Panc1 (cell line): ENCODE results near the gene UGT1A8. TPM values are rescaled to one million over a fixed set of nuclear protein-coding genes. Genes with fewer than 3 reads are reported as not detected.

ENCODE experiments used
- ATAC-seq: fragments of 200-7000 bp; cut with Tn5 transposase; 2 replicates; pipeline ENCODE4 v1.9.1; 2020; ENCODE audit warnings: mild to moderate bottlenecking, moderate library complexity
- BruUV-seq: library from RNA; stranded (reverse); fragments of 400-500 nt; replicated peaks from 2 replicates; lab custom pipeline; 2021; lab: Mats Ljungman, UMichigan
- CTCF ChIA-PET: fragments of 300-600 bp; sonication (Branson Sonifier 250); formaldehyde crosslinking; loops from one replicate; lab custom pipeline; 2022; ENCODE audit warnings: antibody characterized with exemption; lab: Charles Lee
- POLR2A ChIA-PET: fragments of 300-600 bp; sonication (Branson Sonifier 250); formaldehyde crosslinking; loops from one replicate; lab custom pipeline; 2022; ENCODE audit warnings: antibody characterized with exemption; lab: Charles Lee
- DNase-seq: peaks from one replicate; pipeline ENCODE4 v3.0.0-alpha.2; 2010; ENCODE audit warnings: low read depth, low spot score
- H3K27ac ChIP-seq: 2 replicates; pipeline ENCODE4 v1.5.1; 2011; ENCODE audit warnings: mild to moderate bottlenecking, low read length, inconsistent platforms
- H3K27me3 ChIP-seq: fragments of 200-500 bp; sonication (Bioruptor generic); 2 replicates; pipeline ENCODE4 v1.6.0; 2014; ENCODE audit warnings: low read length, inconsistent platforms; ENCODE audit not compliant: control insufficient read depth, insufficient read depth
- H3K36me3 ChIP-seq: fragments of 200-500 bp; sonication (Bioruptor generic); 2 replicates; pipeline ENCODE4 v1.5.1; 2014; ENCODE audit warnings: inconsistent platforms, mild to moderate bottlenecking, low read length, moderate library complexity; ENCODE audit not compliant: control insufficient read depth, insufficient read depth
- H3K4me1 ChIP-seq: 2 replicates; pipeline ENCODE4 v1.5.1; 2011; ENCODE audit warnings: inconsistent platforms, mild to moderate bottlenecking, low read length, moderate library complexity; ENCODE audit not compliant: control insufficient read depth, insufficient read depth
- H3K4me3 ChIP-seq, 2 experiments: 2 replicates each; pipeline ENCODE4 v1.5.1; 2011 to 2012; ENCODE audit warnings: low read depth in 2 of 2, low read length in 2 of 2, mild to moderate bottlenecking in 2 of 2, inconsistent platforms in 1 of 2, moderate library complexity in 1 of 2
- H3K9me3 ChIP-seq: fragments of 200-500 bp; sonication (Bioruptor generic); 2 replicates; pipeline ENCODE4 v1.5.1; 2014; ENCODE audit warnings: low read depth, mild to moderate bottlenecking, inconsistent platforms, low read length, moderate library complexity; ENCODE audit not compliant: control insufficient read depth, insufficient read depth
- CTCF ChIP-seq: fragments of 450-650 bp; IDR thresholded peaks from 2 replicates; pipeline ENCODE4 v1.5.1; 2017; ENCODE audit warnings: mild to moderate bottlenecking
- POLR2AphosphoS5 ChIP-seq: IDR thresholded peaks from 2 replicates; pipeline ENCODE4 v1.6.1; 2012; ENCODE audit warnings: mild to moderate bottlenecking, low read depth, low read length, moderate library complexity
- REST ChIP-seq, 2 experiments: IDR thresholded peaks; 2 replicates each; pipeline ENCODE4 v1.6.1; 2011 to 2012; ENCODE audit warnings: low read depth in 2 of 2, control low read depth in 1 of 2, low read length in 1 of 2, mild to moderate bottlenecking in 1 of 2, moderate library complexity in 1 of 2; ENCODE audit not compliant: insufficient read depth in 1 of 2
- SIN3A ChIP-seq: IDR thresholded peaks from 2 replicates; pipeline ENCODE4 v1.6.1; 2012; ENCODE audit warnings: low read depth, mild to moderate bottlenecking, low read length, moderate library complexity, borderline replicate concordance; ENCODE audit not compliant: insufficient read depth
- TCF7L2 ChIP-seq: IDR thresholded peaks from 2 replicates; pipeline ENCODE4 v1.6.1; 2011; ENCODE audit warnings: mild to moderate bottlenecking, low read depth, low read length, inconsistent platforms
- in situ Hi-C: cut with HindIII; loops from 2 replicates; pipeline ENCODE4 v1.10.0; 2016; ENCODE audit warnings: low sequenced_read_pairs, low pct_unique_long_range_greater_than_20kb
- intact Hi-C: fragments of 100-400 bp; cut with micrococcal nuclease; formaldehyde crosslinking; loops from one replicate; pipeline ENCODE4 v1.10.0; 2022; ENCODE audit not compliant: unreplicated experiment
- total RNA-seq: library from RNA; stranded (reverse); gene quantifications from one replicate; pipeline ENCODE4 v1.2.1, GENCODE V29; 2021; ENCODE audit not compliant: unreplicated experiment

Gene UGT1A8
- total RNA-seq, 1 experiment from 2014 or later, result 0.15 TPM

- POLR2A ChIA-PET, result no interaction called here
- no peak for TF ChIP-seq POLR2AphosphoS5
- TF ChIP-seq CTCF, result no peak
- TF ChIP-seq TCF7L2, result no peak
- no peak for TF ChIP-seq REST (IDR thresholded peaks at IDR 0.05; ENCODE audit: insufficient read depth in 1 of 2, low read depth in 2 of 2, low read length in 1 of 2)
- TF ChIP-seq SIN3A, result no peak
- H3K27me3 ChIP-seq, result no peaks in the 10 kb centered on the region
- H3K9me3 ChIP-seq, result no peaks in the 10 kb centered on the region
- H3K4me3 ChIP-seq, result no peak within 1 kb of the TSS
- H3K27ac ChIP-seq, result no peak within 1 kb of the TSS
- H3K4me1 ChIP-seq, result no peaks in the 10 kb centered on the region
- no peaks in the 10 kb centered on the region for H3K36me3 ChIP-seq
- no TSS peak for BruUV-seq
- ATAC-seq, result no peak
- no peak for DNase-seq
- CTCF ChIA-PET, result no interaction called here
- intact Hi-C loops (no loop called here), in situ Hi-C loops (no loop called here)
These were observed 160.6 kb downstream of the UGT1A8 start, which contains the start of gene MROH2A for GRCh38 chr2:233778030-233778429. TSS of gene MROH2A (plus strand) at chr2:233778330. CDS start at chr2:233779359, 1,029 bp downstream.

- no peaks in the 10 kb centered on the region for H3K9me3 ChIP-seq
- BruUV-seq, result no TSS peak
- H3K4me3 ChIP-seq, result no peak overlapping the region
- no peak for ATAC-seq
- no peak overlapping the region for H3K27ac ChIP-seq
- TF ChIP-seq CTCF, result no peak
- no peak for TF ChIP-seq SIN3A
- no peak for TF ChIP-seq TCF7L2
- no peak for TF ChIP-seq POLR2AphosphoS5
- no peak for TF ChIP-seq REST (IDR thresholded peaks at IDR 0.05; ENCODE audit: insufficient read depth in 1 of 2, low read depth in 2 of 2, low read length in 1 of 2)
- ChIA-PET CTCF (no interaction called here), POLR2A (no interaction called here)
- H3K36me3 ChIP-seq, result no peaks in the 10 kb centered on the region
- intact Hi-C loops, result no loop called here
- no peaks in the 10 kb centered on the region for H3K27me3 ChIP-seq
- in situ Hi-C loops, result no loop called here
- DNase-seq, result no peak
- no peaks in the 10 kb centered on the region for H3K4me1 ChIP-seq
These were observed 162.3 kb downstream of the UGT1A8 start for GRCh38 chr2:233779722-233780121.
